ENCODE data around the gene FLCN. TPM values are rescaled to one million over a fixed set of nuclear protein-coding genes. Genes with fewer than 3 reads are reported as not detected.
"Not testable (repeated sequence)": the region's sequence is repeated elsewhere in the genome, so short reads cannot be mapped to it uniquely, and the experiment has no call there.

Gene FLCN
- polyA plus RNA-seq, 1 donor from 2014 or later, result 2.4 TPM

- Mint-ChIP-seq H3K4me3 (peak overlapping the region in 3 of 4 donors; percentile 19 to 70 (median 63)), H3K9me3 (no peaks in the 10 kb centered on the region), H3K27ac (peak overlapping the region; percentile 67 to 97 (median 74)), H3K4me1 (peaks cover 0 to 14% (median 14%) of the 10 kb centered on the region in 3 donors), H3K36me3 (peaks cover 2% of the 10 kb centered on the region), H3K27me3 (no peaks in the 10 kb centered on the region)
Observed at GRCh38 chr17:17206913-17207335, 30.0 kb downstream of the FLCN start.

DNA sequence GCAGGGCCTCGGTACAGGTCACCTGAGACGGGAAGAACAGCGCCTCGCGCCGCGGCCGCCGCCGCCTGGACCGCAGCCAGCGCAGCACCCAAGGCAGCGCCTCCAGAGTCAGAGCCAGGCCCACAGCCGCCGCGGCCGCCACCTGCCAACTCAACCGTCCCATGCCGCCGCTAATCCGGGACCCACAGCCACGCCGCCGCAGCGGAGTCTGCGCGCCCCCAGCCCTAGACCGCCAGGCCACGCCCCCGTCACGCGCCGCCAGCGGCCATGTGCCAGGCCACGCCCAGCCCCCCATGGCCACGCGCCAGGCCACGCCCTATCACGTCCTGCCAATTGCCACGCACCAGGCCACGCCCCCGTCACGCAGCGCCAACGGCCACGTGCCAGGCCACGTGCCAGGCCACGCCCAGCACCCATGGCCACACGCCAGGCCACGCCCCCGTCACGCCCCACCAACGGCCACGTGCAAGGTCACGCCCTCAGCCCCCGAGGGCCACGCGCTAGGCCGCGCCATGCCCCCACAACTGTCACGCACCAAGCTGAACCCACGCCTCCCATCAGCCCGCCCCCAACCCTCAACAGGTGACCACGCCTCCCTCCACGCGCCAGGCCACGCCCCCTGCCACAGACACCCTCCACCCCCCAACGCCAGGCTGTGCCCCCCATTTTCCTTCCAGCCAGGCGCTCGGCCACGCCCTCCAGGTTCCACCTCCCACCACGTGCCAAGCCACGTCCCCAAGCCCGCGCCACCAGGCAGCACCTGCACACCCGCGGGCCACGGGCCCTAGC, 30.6 kb downstream of the FLCN start, which contains the start of gene PLD6:
Gene PLD6, minus strand, starts transcription at position 210 of the 789 bp plus-strand sequence. Its CDS starts 47 bp downstream, at position 163.
- Mint-ChIP-seq H3K4me1 (peaks cover 0 to 14% (median 14%) of the 10 kb centered on the region in 3 donors), H3K4me3 (peak within 1 kb of the TSS; percentile 88 to 95 (median 94)), H3K27me3 (no peaks in the 10 kb centered on the region), H3K27ac (peak within 1 kb of the TSS; percentile 92 to 97 (median 93)), H3K9me3 (no peaks in the 10 kb centered on the region), H3K36me3 (peaks cover 2% of the 10 kb centered on the region)

DNA sequence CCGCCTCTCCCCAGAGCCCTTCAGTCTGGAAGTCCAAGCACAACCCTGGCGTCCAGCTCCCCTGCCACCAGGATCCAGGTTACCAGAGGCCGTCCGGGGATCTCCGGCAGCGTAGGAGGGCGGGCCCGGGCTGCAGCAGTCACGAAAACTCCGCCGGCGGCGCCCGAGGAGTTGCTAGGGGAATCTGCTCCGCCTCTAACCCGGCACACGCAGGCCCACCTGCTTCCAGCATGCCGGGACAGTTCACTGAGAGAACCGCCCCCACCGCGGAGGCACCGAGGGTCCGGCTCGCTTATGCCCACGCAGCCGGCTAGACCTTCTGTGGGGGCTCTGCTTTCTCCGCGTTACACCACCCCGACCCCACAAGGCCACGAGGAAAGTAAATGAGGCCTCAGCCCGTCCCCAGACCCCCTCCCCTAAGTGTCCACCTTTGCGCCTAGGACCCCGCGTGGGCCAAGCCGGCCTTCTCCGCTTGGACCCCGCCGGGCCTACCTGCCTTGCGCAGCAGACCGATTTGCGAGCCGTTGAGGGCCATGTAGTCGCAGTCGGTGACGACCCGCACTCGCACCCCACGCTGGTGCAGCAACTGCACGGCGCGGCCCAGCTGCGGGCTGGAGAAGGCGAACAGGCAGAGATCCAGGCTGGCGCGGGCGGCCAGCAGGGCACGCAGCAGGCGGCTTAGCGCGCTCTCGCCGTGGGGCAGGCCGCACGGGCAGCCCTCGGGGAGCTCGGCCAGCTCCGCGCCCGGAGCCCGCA, 31.4 kb downstream of the FLCN start:
- Mint-ChIP-seq H3K27ac (peak overlapping the region; percentile 92 to 97 (median 93)), H3K4me3 (peak overlapping the region; percentile 88 to 95 (median 94)), H3K27me3 (no peaks in the 10 kb centered on the region), H3K4me1 (peaks cover 0 to 14% (median 14%) of the 10 kb centered on the region in 3 donors), H3K9me3 (no peaks in the 10 kb centered on the region), H3K36me3 (peaks cover 2% of the 10 kb centered on the region)

- Mint-ChIP-seq H3K27me3 (no peaks in the 10 kb centered on the region), H3K9me3 (no peaks in the 10 kb centered on the region), H3K27ac (peak overlapping the region; percentile 92 to 97 (median 93)), H3K4me1 (peaks cover 0 to 15% (median 14%) of the 10 kb centered on the region in 3 donors), H3K4me3 (peak overlapping the region; percentile 88 to 95 (median 94)), H3K36me3 (peaks cover 4% of the 10 kb centered on the region)
Observed at GRCh38 chr17:17204635-17205231, 32.2 kb downstream of the FLCN start.

DNA sequence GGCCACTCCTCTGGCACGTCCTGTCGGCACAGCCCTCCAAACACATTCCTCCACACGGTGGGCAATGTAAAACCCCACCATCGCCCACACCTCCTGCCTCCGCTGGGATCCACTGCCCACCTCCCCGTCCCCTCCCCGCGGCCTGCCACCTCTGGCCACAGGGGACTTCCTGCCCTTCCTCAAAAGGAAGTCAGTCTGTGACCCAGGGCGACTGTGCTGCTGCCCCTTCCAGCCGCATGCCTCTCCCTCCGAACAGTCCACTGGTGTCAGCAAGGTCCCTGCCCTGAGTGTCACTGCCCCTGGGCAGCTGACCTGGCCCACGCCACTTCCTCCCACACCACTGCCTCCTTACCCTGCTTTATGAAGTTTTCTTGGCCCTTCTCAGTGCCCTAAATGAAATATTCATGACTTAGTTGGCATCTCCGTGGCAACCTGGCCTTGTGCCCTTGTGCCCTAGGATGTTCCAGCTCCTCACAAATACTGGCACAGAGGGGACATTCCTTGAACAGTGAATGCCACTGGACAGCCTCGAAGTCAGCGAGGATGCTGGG, 32.9 kb downstream of the FLCN start:
- H3K4me3 Mint-ChIP-seq, result peak overlapping the region; percentile 71 to 95 (median 91)
- H3K4me1 Mint-ChIP-seq, result peaks cover 0 to 15% (median 14%) of the 10 kb centered on the region in 3 donors
- H3K27me3 Mint-ChIP-seq, result no peaks in the 10 kb centered on the region
- no peaks in the 10 kb centered on the region for H3K9me3 Mint-ChIP-seq
- peaks cover 4% of the 10 kb centered on the region for H3K36me3 Mint-ChIP-seq
- H3K27ac Mint-ChIP-seq, result peak overlapping the region; percentile 83 to 97 (median 92)

- Mint-ChIP-seq H3K4me1 (peaks cover 0 to 15% (median 14%) of the 10 kb centered on the region in 3 donors), H3K27me3 (no peaks in the 10 kb centered on the region), H3K36me3 (peaks cover 4% of the 10 kb centered on the region), H3K27ac (peak overlapping the region in 1 of 3 donors; percentile 43), H3K4me3 (peak overlapping the region in 2 of 4 donors; percentile 44 to 49), H3K9me3 (no peaks in the 10 kb centered on the region)
Observed at GRCh38 chr17:17203173-17203730, 33.7 kb downstream of the FLCN start.

- H3K27ac Mint-ChIP-seq, result no peak overlapping the region
- H3K27me3 Mint-ChIP-seq, result no peaks in the 10 kb centered on the region
- H3K9me3 Mint-ChIP-seq, result no peaks in the 10 kb centered on the region
- H3K36me3 Mint-ChIP-seq, result peaks cover 4% of the 10 kb centered on the region
- peaks cover 0 to 23% (median 14%) of the 10 kb centered on the region in 3 donors for H3K4me1 Mint-ChIP-seq
- H3K4me3 Mint-ChIP-seq, result peak overlapping the region in 1 of 4 donors; percentile 53
Observed at GRCh38 chr17:17201907-17202306, 35.1 kb downstream of the FLCN start.

- Mint-ChIP-seq H3K27me3 (no peaks in the 10 kb centered on the region), H3K36me3 (peaks cover 4% of the 10 kb centered on the region), H3K27ac (no peak overlapping the region), H3K4me3 (no peak overlapping the region), H3K9me3 (no peaks in the 10 kb centered on the region), H3K4me1 (peaks cover 0 to 23% (median 14%) of the 10 kb centered on the region in 3 donors)
Observed at GRCh38 chr17:17201271-17201670, 35.7 kb downstream of the FLCN start.

DNA sequence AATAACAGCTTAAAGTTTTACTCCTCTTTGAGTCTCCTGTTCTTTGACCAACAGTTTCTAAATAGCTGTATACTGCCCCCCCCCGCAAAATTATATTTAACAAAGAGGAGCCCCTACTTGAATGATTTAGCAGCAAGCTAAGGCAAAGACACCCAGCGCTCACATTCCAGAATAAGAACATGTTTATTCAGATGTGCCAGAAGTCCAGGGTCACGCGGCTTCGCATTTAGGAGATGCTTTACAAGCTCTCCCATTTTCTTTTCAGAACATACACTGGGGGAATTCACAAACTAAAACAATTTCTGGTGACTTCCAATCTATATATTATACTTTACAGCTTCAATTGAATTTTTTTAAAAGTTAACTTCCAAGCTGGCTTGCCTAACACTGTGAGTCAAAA, 36.1 kb downstream of the FLCN start:
- Mint-ChIP-seq H3K4me1 (peaks cover 0 to 23% (median 14%) of the 10 kb centered on the region in 3 donors), H3K27ac (no peak overlapping the region)

DNA sequence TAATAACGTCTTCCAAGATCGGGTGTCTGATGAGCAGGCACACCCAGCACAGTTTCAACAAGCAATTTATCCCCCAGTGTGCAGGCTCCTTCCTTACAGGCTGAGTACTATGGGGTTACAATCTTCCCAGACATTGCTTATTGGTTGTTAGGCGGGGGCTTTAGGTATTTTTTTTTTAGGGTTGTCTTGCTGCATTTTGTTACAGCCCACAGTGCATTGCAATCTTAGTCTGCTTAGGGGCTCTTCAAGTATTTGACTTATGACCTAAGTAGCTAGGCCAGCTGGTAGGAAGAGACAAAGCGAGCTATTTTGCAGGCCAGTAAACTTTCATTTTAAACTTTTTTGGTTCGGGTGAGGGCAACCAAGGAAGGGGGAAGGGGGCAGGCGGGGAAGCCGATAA, 36.7 kb downstream of the FLCN start:
- Mint-ChIP-seq H3K9me3 (no peaks in the 10 kb centered on the region), H3K27me3 (no peaks in the 10 kb centered on the region), H3K27ac (no peak overlapping the region), H3K4me3 (no peak overlapping the region), H3K4me1 (peaks cover 0 to 27% (median 14%) of the 10 kb centered on the region in 3 donors), H3K36me3 (peaks cover 4% of the 10 kb centered on the region)

More for the DNA sequence above, 36.1 kb downstream of the FLCN start:
- Mint-ChIP-seq H3K36me3 (peaks cover 4% of the 10 kb centered on the region), H3K27me3 (no peaks in the 10 kb centered on the region), H3K9me3 (no peaks in the 10 kb centered on the region), H3K4me3 (no peak overlapping the region)

DNA sequence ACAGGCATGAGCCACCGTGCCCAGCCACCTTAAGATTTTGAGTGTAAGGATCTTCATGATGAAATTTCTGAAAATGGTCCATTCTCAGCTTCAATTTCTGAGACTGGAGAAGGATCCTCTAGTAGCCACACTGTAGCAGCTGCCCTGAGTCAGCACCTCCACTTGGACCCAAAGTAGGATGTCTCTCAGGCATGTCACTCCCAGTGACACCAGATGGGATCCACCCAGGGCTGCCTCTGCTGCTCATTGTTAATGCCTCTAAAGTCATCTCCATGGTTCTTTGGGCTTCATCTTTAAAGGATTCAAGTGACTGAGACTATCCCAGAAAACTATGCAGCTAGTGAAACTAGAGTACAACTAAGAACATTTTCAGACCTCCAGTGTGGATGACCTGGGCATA, 38.7 kb downstream of the FLCN start:
- peaks cover 0 to 13% (median 2%) of the 10 kb centered on the region in 3 donors for H3K4me1 Mint-ChIP-seq
- no peaks in the 10 kb centered on the region for H3K9me3 Mint-ChIP-seq
- H3K4me3 Mint-ChIP-seq, result no peak overlapping the region
- H3K36me3 Mint-ChIP-seq, result peaks cover 4% of the 10 kb centered on the region
- H3K27me3 Mint-ChIP-seq, result no peaks in the 10 kb centered on the region
- H3K27ac Mint-ChIP-seq, result peak overlapping the region in 1 of 3 donors; percentile 70

DNA sequence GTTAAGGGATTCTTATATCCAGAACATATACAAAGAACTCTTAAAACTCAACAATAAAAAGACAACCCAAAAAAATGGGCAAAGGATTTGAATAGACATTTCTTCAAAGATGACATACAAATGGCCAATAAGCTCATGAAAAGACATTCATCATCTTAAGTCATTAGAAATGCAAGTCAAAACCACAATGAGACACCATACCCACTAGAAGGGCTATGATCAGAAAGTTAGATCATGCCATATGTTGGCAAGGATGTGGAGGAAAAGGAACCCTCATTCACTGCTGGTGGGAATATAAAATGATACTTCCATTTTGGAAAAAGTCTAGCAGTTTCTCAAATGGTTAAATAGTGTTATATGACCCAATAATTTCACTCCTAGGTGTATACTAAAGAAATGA, 40.2 kb downstream of the FLCN start:
- no peaks in the 10 kb centered on the region for H3K9me3 Mint-ChIP-seq
- no peaks in the 10 kb centered on the region for H3K27me3 Mint-ChIP-seq
- peaks cover 2% of the 10 kb centered on the region for H3K36me3 Mint-ChIP-seq
- peaks cover 0 to 14% (median 2%) of the 10 kb centered on the region in 3 donors for H3K4me1 Mint-ChIP-seq
- H3K4me3 Mint-ChIP-seq, result no peak overlapping the region
- peak overlapping the region in 1 of 3 donors; percentile 86 for H3K27ac Mint-ChIP-seq

DNA sequence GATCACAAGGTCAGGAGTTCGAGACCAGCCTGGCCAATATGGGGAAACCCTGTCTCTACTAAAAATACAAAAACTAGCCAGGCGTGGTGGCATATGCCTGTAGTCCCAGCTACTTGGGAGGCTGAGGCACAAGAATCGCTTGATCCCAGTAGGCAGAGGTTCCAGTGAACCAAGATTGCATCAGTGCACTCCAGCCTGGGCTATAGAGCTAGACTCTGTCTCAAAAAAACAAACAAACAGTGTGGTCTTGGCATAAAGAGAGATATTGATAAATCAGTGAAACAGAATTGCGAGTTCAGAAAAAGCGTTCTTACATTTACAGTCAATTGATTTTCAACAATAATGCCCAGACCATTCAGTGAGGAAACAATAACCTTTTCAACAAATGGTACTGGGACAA, 41.5 kb downstream of the FLCN start:
- not testable (repeated sequence) for H3K27ac Mint-ChIP-seq

GRCh38 chr17:17191961-17192381, 45.0 kb downstream of the FLCN start:
- Mint-ChIP-seq H3K9me3 (no peaks in the 10 kb centered on the region), H3K4me3 (no peak overlapping the region), H3K27me3 (no peaks in the 10 kb centered on the region), H3K4me1 (peaks cover 0 to 21% (median 2%) of the 10 kb centered on the region in 3 donors), H3K36me3 (no peaks in the 10 kb centered on the region), H3K27ac (peak overlapping the region in 1 of 3 donors; percentile 39)

More for the DNA sequence above, 41.5 kb downstream of the FLCN start:
- not testable (repeated sequence) for H3K27me3 Mint-ChIP-seq, H3K4me3 Mint-ChIP-seq, H3K9me3 Mint-ChIP-seq, H3K36me3 Mint-ChIP-seq
- peaks cover 0 to 14% (median 2%) of the 10 kb centered on the region in 3 donors for H3K4me1 Mint-ChIP-seq

All from IgD-negative memory B cell (primary cell).